IMR-90 (cell line): ENCODE data around the gene ZNF157. TPM values are rescaled to one million over a fixed set of nuclear protein-coding genes. Genes with fewer than 3 reads are reported as not detected.

Experiments used
- ATAC-seq: fragments of 200-7000 bp; cut with Tn5 transposase; 2 replicates; pipeline ENCODE4 v1.9.1; 2020; ENCODE audit warnings: low read depth, mild to moderate bottlenecking, moderate library complexity
- BruUV-seq: library from RNA; stranded (reverse); fragments of 400-500 nt; replicated peaks from 2 replicates; lab custom pipeline; 2021; lab: Mats Ljungman, UMichigan
- CTCF ChIA-PET: fragments of 300-600 bp; formaldehyde crosslinking; extraction: SDS; loops from one replicate; lab custom pipeline; 2021; ENCODE audit warnings: antibody characterized with exemption; lab: Yijun Ruan, JAX
- POLR2A ChIA-PET: fragments of 300-600 bp; sonication (Branson Sonifier 250); formaldehyde crosslinking; loops from one replicate; lab custom pipeline; 2022; ENCODE audit warnings: antibody characterized with exemption; ENCODE audit not compliant: unreplicated experiment; lab: Charles Lee
- DNase-seq: peaks from one replicate; pipeline ENCODE4 v3.0.0; 2013
- H2AFZ ChIP-seq: replicated peaks from 2 replicates; pipeline ENCODE3; 2013; ENCODE audit warnings: low read length, mild to moderate bottlenecking; ENCODE audit not compliant: poor library complexity
- H2AK5ac ChIP-seq: 2 replicates; pipeline ENCODE4 v1.6.1; 2013; ENCODE audit warnings: low read depth, low read length, inconsistent platforms
- H2AK9ac ChIP-seq: replicated peaks from 2 replicates; pipeline ENCODE3; 2013; ENCODE audit warnings: mild to moderate bottlenecking, low read depth, low read length, moderate library complexity; ENCODE audit not compliant: poor library complexity
- H2BK120ac ChIP-seq: 2 replicates; pipeline ENCODE4 v1.6.1; 2013; ENCODE audit warnings: low read depth, low read length, inconsistent platforms
- H2BK15ac ChIP-seq: 3 replicates; pipeline ENCODE4 v1.6.1; 2013; ENCODE audit warnings: low read depth, low read length, inconsistent platforms
- H2BK20ac ChIP-seq: 2 replicates; pipeline ENCODE4 v1.6.1; 2013; ENCODE audit warnings: low read depth, mild to moderate bottlenecking, inconsistent platforms, low read length, moderate library complexity
- H2BK5ac ChIP-seq: 2 replicates; pipeline ENCODE4 v1.6.1; 2013; ENCODE audit warnings: mild to moderate bottlenecking, low read depth, low read length, inconsistent platforms; ENCODE audit not compliant: poor library complexity, severe bottlenecking
- H3K14ac ChIP-seq: replicated peaks from 2 replicates; pipeline ENCODE4 v1.6.1; 2013; ENCODE audit warnings: low read depth, low read length, inconsistent platforms
- H3K18ac ChIP-seq: 2 replicates; pipeline ENCODE4 v1.6.1; 2013; ENCODE audit warnings: low read depth, low read length, control low read depth
- H3K23ac ChIP-seq: 2 replicates; pipeline ENCODE4 v1.6.1; 2013; ENCODE audit warnings: low read depth, low read length, inconsistent platforms
- H3K27ac ChIP-seq: 2 replicates; pipeline ENCODE4 v1.5.1; 2013; ENCODE audit warnings: mild to moderate bottlenecking, control low read depth, low read length; ENCODE audit not compliant: insufficient read depth
- H3K27me3 ChIP-seq: 2 replicates; pipeline ENCODE4 v1.6.1; 2013; ENCODE audit warnings: low read length; ENCODE audit not compliant: control insufficient read depth, insufficient read depth
- H3K36me3 ChIP-seq: 2 replicates; pipeline ENCODE4 v1.6.1; 2013; ENCODE audit warnings: low read length, mixed read lengths; ENCODE audit not compliant: control insufficient read depth, insufficient read depth
- H3K4ac ChIP-seq: 2 replicates; pipeline ENCODE4 v1.6.1; 2013; ENCODE audit warnings: low read depth, low read length, inconsistent platforms
- H3K4me1 ChIP-seq: 2 replicates; pipeline ENCODE4 v1.6.1; 2013; ENCODE audit warnings: low read length, mixed read lengths; ENCODE audit not compliant: control insufficient read depth, insufficient read depth
- H3K4me2 ChIP-seq: 2 replicates; pipeline ENCODE4 v1.6.1; 2013; ENCODE audit warnings: low read depth, mild to moderate bottlenecking, control low read depth, low read length, moderate library complexity
- H3K4me3 ChIP-seq: 2 replicates; pipeline ENCODE4 v1.5.1; 2013; ENCODE audit warnings: low read depth, mild to moderate bottlenecking, control low read depth, low read length, moderate library complexity; ENCODE audit not compliant: insufficient read depth
- H3K56ac ChIP-seq: 2 replicates; pipeline ENCODE4 v1.6.1; 2013; ENCODE audit warnings: low read length, inconsistent platforms; ENCODE audit not compliant: insufficient read depth; ENCODE audit errors: extremely low read depth
- H3K79me1 ChIP-seq, 2 experiments: 2 replicates each; pipeline ENCODE4 v1.6.1; 2013; ENCODE audit warnings: low read length in 2 of 2, inconsistent platforms in 1 of 2, low read depth in 1 of 2
- H3K9ac ChIP-seq: 2 replicates; pipeline ENCODE4 v1.6.1; 2013; ENCODE audit warnings: low read depth, low read length, control low read depth
- H3K9me1 ChIP-seq: 2 replicates; pipeline ENCODE4 v1.6.1; 2013; ENCODE audit warnings: low read length, inconsistent platforms; ENCODE audit not compliant: insufficient read depth
- H3K9me3 ChIP-seq: 2 replicates; pipeline ENCODE4 v1.6.1; 2013; ENCODE audit warnings: low read length; ENCODE audit not compliant: control insufficient read depth, insufficient read depth
- H4K20me1 ChIP-seq: 2 replicates; pipeline ENCODE4 v1.6.1; 2013; ENCODE audit warnings: low read length, inconsistent platforms; ENCODE audit not compliant: insufficient read depth
- H4K5ac ChIP-seq: 2 replicates; pipeline ENCODE4 v1.6.1; 2013; ENCODE audit warnings: mild to moderate bottlenecking, low read depth, low read length, control low read depth
- H4K8ac ChIP-seq, 2 experiments: 2 replicates each; pipeline ENCODE4 v1.6.1; 2013; ENCODE audit warnings: low read depth in 2 of 2, low read length in 2 of 2, control low read depth in 1 of 2, inconsistent platforms in 1 of 2
- H4K91ac ChIP-seq: 2 replicates; pipeline ENCODE4 v1.6.1; 2013; ENCODE audit warnings: low read depth, low read length, inconsistent platforms; ENCODE audit not compliant: insufficient read depth
- BHLHE40 ChIP-seq: fragments of 150-350 bp; IDR thresholded peaks from 2 replicates; pipeline ENCODE4 v1.6.1; 2016; ENCODE audit warnings: mild to moderate bottlenecking, low read depth, low read length
- CEBPB ChIP-seq: IDR thresholded peaks from 2 replicates; pipeline ENCODE4 v1.6.1; 2012; ENCODE audit warnings: low read depth, low read length, improper control_type of control experiment
- CHD1 ChIP-seq: IDR thresholded peaks from 2 replicates; pipeline ENCODE4 v1.6.1; 2012; ENCODE audit warnings: low read depth, low read length, improper control_type of control experiment
- FOS ChIP-seq: fragments of 150-350 bp; IDR thresholded peaks from 2 replicates; pipeline ENCODE4 v1.6.1; 2016; ENCODE audit warnings: low read depth, low read length
- MAFK ChIP-seq: IDR thresholded peaks from 2 replicates; pipeline ENCODE4 v1.6.1; 2012; ENCODE audit warnings: low read depth, low read length, improper control_type of control experiment
- MAZ ChIP-seq: IDR thresholded peaks from 2 replicates; pipeline ENCODE4 v1.6.1; 2012; ENCODE audit warnings: low read depth, mild to moderate bottlenecking, low read length, improper control_type of control experiment, moderate library complexity, borderline replicate concordance
- MXI1 ChIP-seq: IDR thresholded peaks from 2 replicates; pipeline ENCODE4 v1.6.1; 2012; ENCODE audit warnings: low read depth, mild to moderate bottlenecking, low read length, moderate library complexity, borderline replicate concordance
- NFE2L2 ChIP-seq: fragments of 150-350 bp; IDR thresholded peaks from 2 replicates; pipeline ENCODE4 v1.6.1; 2016; ENCODE audit warnings: low read depth, mild to moderate bottlenecking, low read length
- POLR2A ChIP-seq: IDR thresholded peaks from 2 replicates; pipeline ENCODE4 v1.6.1; 2012; ENCODE audit warnings: mild to moderate bottlenecking, low read depth, low read length
- RAD21 ChIP-seq: IDR thresholded peaks from 2 replicates; pipeline ENCODE4 v1.6.1; 2012; ENCODE audit warnings: low read length, improper control_type of control experiment
- RFX5 ChIP-seq: IDR thresholded peaks from 2 replicates; pipeline ENCODE4 v1.8.0; 2012; ENCODE audit warnings: low read depth, mild to moderate bottlenecking, low read length, moderate library complexity
- SMC3 ChIP-seq: fragments of 150-350 bp; IDR thresholded peaks from 2 replicates; pipeline ENCODE4 v1.6.1; 2016; ENCODE audit warnings: low read depth, mild to moderate bottlenecking, antibody characterized with exemption, low read length, moderate library complexity
- USF2 ChIP-seq: fragments of 150-350 bp; IDR thresholded peaks from 2 replicates; pipeline ENCODE4 v1.6.1; 2017; ENCODE audit warnings: mild to moderate bottlenecking, antibody characterized with exemption, low read length, low read depth
- WGBS, 2 experiments: methylation state at CpG; one replicate each; pipeline versions ENCODE4 v1.1.5 to v1.1.7; 2013; ENCODE audit warnings: missing lambda C conversion rate in 2 of 2; ENCODE audit not compliant: insufficient read length in 1 of 2; ENCODE audit errors: extremely low coverage in 2 of 2; 5-methylcytosine and 5-hydroxymethylcytosine counted together
- dilution Hi-C: fragments of 300-500 bp; cut with HindIII; formaldehyde crosslinking; loops from one replicate; pipeline ENCODE4 v1.14.3; 2018; ENCODE audit warnings: low sequenced_read_pairs; ENCODE audit not compliant: unreplicated experiment
- in situ Hi-C: fragments of 300-500 bp; cut with MboI; formaldehyde crosslinking; loops from 3 replicates; pipeline ENCODE4 v1.14.3; 2019; ENCODE audit warnings: low sequenced_read_pairs, inconsistent platforms, mixed read lengths
- intact Hi-C: fragments of 100-400 bp; cut with micrococcal nuclease; formaldehyde crosslinking; loops from 2 replicates; pipeline ENCODE4 v1.10.0; 2022
- polyA plus RNA-seq, 3 experiments: library from polyadenylated mRNA; depleted of rRNA; stranded (reverse); fragments of >200 nt; gene quantifications; 2 replicates each; pipeline ENCODE4 v1.2.3, GENCODE V29; 2012; ENCODE audit warnings: low replicate concordance in 1 of 3
- total RNA-seq: library from RNA; depleted of rRNA; stranded (reverse); fragments of >200 nt; gene quantifications from 2 replicates; pipeline ENCODE4 v1.2.3, GENCODE V29; 2012
- TF ChIP-seq, protein P1 (sequence below): fragments of 150-350 bp; IDR thresholded peaks from 2 replicates; pipeline ENCODE4 v1.6.1; 2016; ENCODE audit warnings: low read depth, mild to moderate bottlenecking, low read length, moderate library complexity, borderline replicate concordance

The ZNF157 gene
- total and polyA plus RNA-seq, 2 of the 4 experiments (the other 2 are of a cell fraction), result under 0.01 TPM; not detected in 1

DNA sequence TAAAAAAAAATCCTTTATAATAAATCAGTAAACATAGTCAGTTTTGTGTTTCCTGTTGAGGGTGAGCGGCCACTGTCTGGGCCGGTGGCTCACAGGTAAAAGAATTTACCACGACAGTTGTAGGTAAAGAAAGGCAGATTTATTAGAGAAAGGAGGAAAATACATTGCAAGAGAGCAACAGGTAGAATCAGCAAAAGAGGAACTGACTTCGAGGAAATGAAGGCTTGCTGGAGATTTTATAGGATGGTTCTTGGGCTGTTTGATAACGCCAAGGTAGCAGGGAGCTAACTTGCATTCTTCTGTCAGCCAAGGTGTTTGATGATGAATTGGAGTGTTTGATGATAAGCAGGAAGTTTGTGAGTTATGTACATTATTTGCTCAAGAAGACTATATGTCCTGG lies 2.8 kb downstream of the ZNF157 start (continued):
- TF ChIP-seq NFE2L2 (no peak), CEBPB (no peak), BHLHE40 (no peak)

GRCh38 chrX:47380268-47380667 lies 9.9 kb downstream of the ZNF157 start:
- CTCF ChIA-PET, result no interaction called here
- TF ChIP-seq MAZ (no peak), RAD21 (no peak), NFE2L2 (no peak), SMC3 (no peak), USF2 (no peak), BHLHE40 (no peak), MXI1 (no peak), FOS (no peak), CHD1 (no peak), MAFK (no peak), RFX5 (no peak), POLR2A (no peak)
- TF ChIP-seq, protein P1, sequence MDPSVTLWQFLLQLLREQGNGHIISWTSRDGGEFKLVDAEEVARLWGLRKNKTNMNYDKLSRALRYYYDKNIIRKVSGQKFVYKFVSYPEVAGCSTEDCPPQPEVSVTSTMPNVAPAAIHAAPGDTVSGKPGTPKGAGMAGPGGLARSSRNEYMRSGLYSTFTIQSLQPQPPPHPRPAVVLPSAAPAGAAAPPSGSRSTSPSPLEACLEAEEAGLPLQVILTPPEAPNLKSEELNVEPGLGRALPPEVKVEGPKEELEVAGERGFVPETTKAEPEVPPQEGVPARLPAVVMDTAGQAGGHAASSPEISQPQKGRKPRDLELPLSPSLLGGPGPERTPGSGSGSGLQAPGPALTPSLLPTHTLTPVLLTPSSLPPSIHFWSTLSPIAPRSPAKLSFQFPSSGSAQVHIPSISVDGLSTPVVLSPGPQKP, result no peak

More at GRCh38 chrX:47380268-47380667, 9.9 kb downstream of the ZNF157 start:
- Histone ChIP-seq H2BK120ac (no peak overlapping the region), H3K36me3 (no peaks in the 10 kb centered on the region), H3K27ac (no peak overlapping the region), H3K79me1 (no peaks in the 10 kb centered on the region), H3K9me3 (no peaks in the 10 kb centered on the region), H2AK9ac (no peak overlapping the region), H3K4me1 (no peaks in the 10 kb centered on the region), H2AK5ac (no peak overlapping the region), H3K9me1 (no peaks in the 10 kb centered on the region), H3K4me3 (no peak overlapping the region), H4K5ac (no peak overlapping the region), H3K4me2 (no peak overlapping the region), H3K23ac (no peak overlapping the region), H3K56ac (no peak overlapping the region), H3K27me3 (peaks cover 4% of the 10 kb centered on the region; the same call in 1 of the 2 replicates), H4K8ac (no peak overlapping the region), H3K14ac (no peak overlapping the region), H4K91ac (no peak overlapping the region), H3K9ac (no peak overlapping the region), H3K4ac (no peak overlapping the region), H3K18ac (no peak overlapping the region), H2BK15ac (no peak overlapping the region), H2AFZ (no peak overlapping the region), H2BK20ac (no peak overlapping the region), H2BK5ac (no peak overlapping the region), H4K20me1 (no peaks in the 10 kb centered on the region)
- ATAC-seq, result no peak
- WGBS, 2 experiments, result 20% methylated on average over 1 of the region's 10 CpGs; no CpG with 5 or more reads in 1 of the 2 experiments
- intact Hi-C loops, result loop anchor here (5.0 to 10.0 kb wide), 2 partner anchors 145 to 148 kb away; partner anchors contain the start of gene USP11
- POLR2A ChIA-PET, result no interaction called here
- no peak for DNase-seq
- dilution Hi-C loops, result no loop called here
- in situ Hi-C loops, result loop anchor here (10.0 kb wide), 1 partner anchor 185 kb away; the partner anchor contains the start of gene UBA1
- no TSS peak for BruUV-seq
